Left lung (tissue), 10 donors: Measurements from ENCODE around the gene SEPTIN5. TPM values are rescaled to one million over a fixed set of nuclear protein-coding genes. Genes with fewer than 3 reads are reported as not detected.

Experiments
- ATAC-seq: fragments of 200-7000 bp; cut with Tn5 transposase; one replicate; pipeline ENCODE4 v1.9.1; 2020; ENCODE audit warnings: moderate library complexity
- DNase-seq, 4 donors: peaks; one replicate each; pipeline ENCODE4 v3.0.0-alpha.2; 2013 to 2020
- H3K27ac ChIP-seq, 2 donors: fragments of 200-600 bp; sonication (generic) in 1 of 2; one replicate each; pipeline versions ENCODE4 v1.5.0 to v1.8.0; 2020 to 2021
- H3K27me3 ChIP-seq, 2 donors: fragments of 200-600 bp; sonication (generic) in 1 of 2; one replicate each; pipeline versions ENCODE4 v1.5.0 to v1.8.0; 2020 to 2021
- H3K36me3 ChIP-seq, 2 donors: fragments of 200-600 bp; sonication (generic) in 1 of 2; one replicate each; pipeline versions ENCODE4 v1.5.0 to v1.8.0; 2020 to 2021
- H3K4me1 ChIP-seq, 2 donors: fragments of 200-600 bp; one replicate each; pipeline ENCODE4 v1.8.0; 2021
- H3K4me3 ChIP-seq, 2 donors: fragments of 200-600 bp; sonication (generic) in 1 of 2; one replicate each; pipeline versions ENCODE4 v1.5.0 to v1.8.0; 2020 to 2021; ENCODE audit warnings: mild to moderate bottlenecking in 1 of 2
- H3K9me3 ChIP-seq, 2 donors: fragments of 200-600 bp; sonication (generic) in 1 of 2; one replicate each; pipeline versions ENCODE4 v1.5.0 to v1.8.0; 2020 to 2021
- intact Hi-C, 2 donors: fragments of 100-400 bp; cut with DNase I; formaldehyde crosslinking; loops; one replicate each; pipeline versions ENCODE4 v1.11.2 to v1.14.2; 2022
- polyA plus RNA-seq, 6 donors: library from polyadenylated mRNA; unstranded; fragments of 120-200 nt; gene quantifications; one replicate each; pipeline ENCODE4 v1.2.1, GENCODE V29; 2013; ENCODE audit not compliant: insufficient read length in 6 of 6
- total RNA-seq, 2 donors: library from RNA; stranded (reverse); fragmentation: NEBNext Ultra II Directional; extraction: Animal tissue kit (Norgen Biotek cat#: 25700); gene quantifications; one replicate each; pipeline ENCODE4 v1.2.1, GENCODE V29; 2021
- TF ChIP-seq, protein P1 (sequence below), 2 donors: fragments of 200-600 bp; sonication (generic) in 1 of 2; IDR thresholded peaks; one replicate each; pipeline versions ENCODE4 v1.5.0 to v1.8.0; 2021; ENCODE audit warnings: antibody characterized with exemption in 2 of 2
- donor health status: DM: no; HTN: yes; CAD: no.
- donor health status: DM: no; HTN: no; CAD: no.

Gene SEPTIN5
- total and polyA plus RNA-seq, 8 donors: 14.6 to 80.0 (median 63.0) TPM

DNA sequence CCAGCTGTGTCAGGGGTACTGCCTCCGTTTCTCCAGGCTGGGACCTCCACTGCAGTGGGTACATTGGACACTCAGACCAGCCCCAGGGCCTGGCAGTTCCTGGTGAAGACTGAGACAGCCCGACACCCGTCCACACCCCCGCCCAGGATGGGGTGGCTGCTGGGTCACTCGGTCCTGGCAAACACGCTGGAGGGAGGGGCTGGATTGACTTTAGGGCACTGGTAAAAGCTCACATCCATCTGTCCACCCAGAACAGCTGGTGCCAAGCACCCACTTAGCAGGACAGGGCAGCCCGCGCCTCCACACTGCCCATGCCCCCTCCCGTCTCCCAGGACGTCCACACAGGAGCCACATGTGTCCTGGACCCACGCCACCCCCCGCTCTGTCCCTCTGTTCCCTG lies 35.6 kb downstream of the SEPTIN5 start:
- intact Hi-C loops: no loop called here
- H3K36me3 ChIP-seq: no peaks in the 10 kb centered on the region
- no peaks in the 10 kb centered on the region for H3K9me3 ChIP-seq
- TF ChIP-seq, protein P1, sequence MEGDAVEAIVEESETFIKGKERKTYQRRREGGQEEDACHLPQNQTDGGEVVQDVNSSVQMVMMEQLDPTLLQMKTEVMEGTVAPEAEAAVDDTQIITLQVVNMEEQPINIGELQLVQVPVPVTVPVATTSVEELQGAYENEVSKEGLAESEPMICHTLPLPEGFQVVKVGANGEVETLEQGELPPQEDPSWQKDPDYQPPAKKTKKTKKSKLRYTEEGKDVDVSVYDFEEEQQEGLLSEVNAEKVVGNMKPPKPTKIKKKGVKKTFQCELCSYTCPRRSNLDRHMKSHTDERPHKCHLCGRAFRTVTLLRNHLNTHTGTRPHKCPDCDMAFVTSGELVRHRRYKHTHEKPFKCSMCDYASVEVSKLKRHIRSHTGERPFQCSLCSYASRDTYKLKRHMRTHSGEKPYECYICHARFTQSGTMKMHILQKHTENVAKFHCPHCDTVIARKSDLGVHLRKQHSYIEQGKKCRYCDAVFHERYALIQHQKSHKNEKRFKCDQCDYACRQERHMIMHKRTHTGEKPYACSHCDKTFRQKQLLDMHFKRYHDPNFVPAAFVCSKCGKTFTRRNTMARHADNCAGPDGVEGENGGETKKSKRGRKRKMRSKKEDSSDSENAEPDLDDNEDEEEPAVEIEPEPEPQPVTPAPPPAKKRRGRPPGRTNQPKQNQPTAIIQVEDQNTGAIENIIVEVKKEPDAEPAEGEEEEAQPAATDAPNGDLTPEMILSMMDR (IDR thresholded peaks at IDR 0.05): no peak
- no peak overlapping the region for H3K4me3 ChIP-seq
- H3K4me1 ChIP-seq: no peaks in the 10 kb centered on the region
- H3K27me3 ChIP-seq: peaks cover 16 to 52% of the 10 kb centered on the region in 2 donors
- ATAC-seq (no peak), DNase-seq (no peak)
- no peak overlapping the region for H3K27ac ChIP-seq

DNA sequence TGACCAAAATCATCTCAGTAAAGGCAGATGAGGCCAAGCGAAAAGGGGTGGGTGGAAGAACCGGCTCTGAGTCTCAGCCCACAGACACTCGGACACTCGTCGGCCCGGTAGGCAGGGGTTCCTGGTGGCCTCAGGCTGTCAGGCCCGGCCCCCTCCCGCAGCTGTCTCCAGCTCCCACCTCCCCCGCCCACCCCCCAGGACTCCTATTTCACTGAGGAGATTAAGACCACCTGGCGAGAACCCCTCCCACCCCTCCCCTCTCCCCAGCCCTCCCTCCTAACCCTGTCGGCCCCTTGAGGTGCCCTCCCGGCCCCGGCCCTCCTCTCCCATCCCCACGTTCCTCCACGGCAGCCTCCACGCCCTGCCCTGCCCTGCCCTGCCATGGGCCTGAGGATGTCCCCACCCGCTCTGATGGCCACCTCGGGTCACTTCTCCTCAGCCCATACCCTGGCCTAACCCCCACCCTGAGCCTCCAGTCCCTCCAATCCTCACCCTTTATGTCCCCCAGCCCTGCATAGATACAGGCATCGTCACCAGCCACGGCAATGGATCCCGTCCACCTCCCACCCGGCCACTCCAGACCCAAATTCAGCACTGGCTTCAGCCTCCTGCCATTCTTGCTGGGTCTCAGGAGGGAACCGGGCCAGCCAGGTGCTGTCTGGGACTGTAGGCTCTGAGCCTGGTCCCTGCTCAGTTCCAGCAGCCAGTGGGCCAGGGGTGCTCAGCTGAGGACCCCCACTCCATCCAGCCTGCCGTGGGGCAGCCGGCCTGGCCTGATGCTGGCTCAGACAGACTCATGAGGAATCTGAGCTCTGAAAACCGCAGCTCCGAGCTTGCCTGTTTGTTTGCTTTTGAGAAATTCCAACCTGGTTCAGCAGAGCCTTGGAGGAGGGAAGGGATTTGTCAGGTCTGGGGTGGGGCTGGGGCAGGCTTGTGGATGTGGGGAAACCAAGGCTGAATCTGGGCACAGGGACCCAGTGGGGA lies 36.5 kb downstream of the SEPTIN5 start:
- H3K27ac ChIP-seq: no peak overlapping the region
- no peak overlapping the region for H3K4me3 ChIP-seq
- TF ChIP-seq, protein P1 (IDR thresholded peaks at IDR 0.05): no peak
- H3K9me3 ChIP-seq: no peaks in the 10 kb centered on the region
- DNase-seq (peak in 1 of 4 donors; percentile 42), ATAC-seq (peak; percentile 29)
- peaks cover 25 to 61% of the 10 kb centered on the region in 2 donors for H3K27me3 ChIP-seq
- intact Hi-C loops: no loop called here
- H3K36me3 ChIP-seq: no peaks in the 10 kb centered on the region
- peaks cover 3 to 7% of the 10 kb centered on the region in 2 donors for H3K4me1 ChIP-seq

DNA sequence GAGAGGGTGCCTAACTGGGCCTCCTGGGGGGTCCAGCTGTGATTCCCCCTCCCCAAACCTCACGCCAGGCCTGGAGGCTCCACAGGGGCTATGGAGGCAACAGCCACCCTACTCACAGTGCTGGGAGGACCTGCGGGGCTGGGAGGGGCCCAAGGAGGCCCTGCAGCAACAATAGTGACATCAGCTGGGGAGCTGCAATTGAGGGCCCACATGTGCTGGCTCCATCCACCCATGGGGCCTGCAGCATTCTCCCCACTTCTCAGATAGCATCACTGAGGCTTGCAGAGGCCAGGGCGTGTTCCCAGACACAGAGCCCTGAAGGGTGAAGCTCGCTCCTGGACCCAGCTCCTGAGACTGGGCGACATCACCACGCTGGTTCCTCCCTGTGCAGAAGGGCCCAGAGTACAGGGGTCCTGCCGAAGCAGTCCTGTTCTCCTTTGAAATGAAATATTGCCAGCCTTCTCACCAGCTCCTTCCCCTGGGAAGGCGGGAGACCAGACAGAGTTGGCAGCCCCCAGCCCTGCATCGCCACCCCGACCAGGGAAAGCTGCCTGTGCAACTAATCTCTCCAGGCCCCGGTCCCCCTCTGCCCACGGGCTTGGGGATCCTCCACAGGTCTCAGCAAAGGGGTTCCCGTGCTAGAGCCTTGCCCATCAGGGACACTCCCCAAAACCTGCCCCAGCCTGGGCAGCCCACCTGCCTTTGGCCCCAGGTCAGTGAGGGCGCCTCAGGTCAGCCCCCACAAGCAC lies 37.4 kb downstream of the SEPTIN5 start:
- peaks cover 3 to 16% of the 10 kb centered on the region in 2 donors for H3K4me1 ChIP-seq
- no peak overlapping the region for H3K27ac ChIP-seq
- H3K36me3 ChIP-seq: no peaks in the 10 kb centered on the region
- H3K27me3 ChIP-seq: peaks cover 34 to 70% of the 10 kb centered on the region in 2 donors
- no peaks in the 10 kb centered on the region for H3K9me3 ChIP-seq
- DNase-seq (no peak), ATAC-seq (no peak)
- intact Hi-C loops: no loop called here
- H3K4me3 ChIP-seq: no peak overlapping the region
- TF ChIP-seq, protein P1 (IDR thresholded peaks at IDR 0.05): no peak

DNA sequence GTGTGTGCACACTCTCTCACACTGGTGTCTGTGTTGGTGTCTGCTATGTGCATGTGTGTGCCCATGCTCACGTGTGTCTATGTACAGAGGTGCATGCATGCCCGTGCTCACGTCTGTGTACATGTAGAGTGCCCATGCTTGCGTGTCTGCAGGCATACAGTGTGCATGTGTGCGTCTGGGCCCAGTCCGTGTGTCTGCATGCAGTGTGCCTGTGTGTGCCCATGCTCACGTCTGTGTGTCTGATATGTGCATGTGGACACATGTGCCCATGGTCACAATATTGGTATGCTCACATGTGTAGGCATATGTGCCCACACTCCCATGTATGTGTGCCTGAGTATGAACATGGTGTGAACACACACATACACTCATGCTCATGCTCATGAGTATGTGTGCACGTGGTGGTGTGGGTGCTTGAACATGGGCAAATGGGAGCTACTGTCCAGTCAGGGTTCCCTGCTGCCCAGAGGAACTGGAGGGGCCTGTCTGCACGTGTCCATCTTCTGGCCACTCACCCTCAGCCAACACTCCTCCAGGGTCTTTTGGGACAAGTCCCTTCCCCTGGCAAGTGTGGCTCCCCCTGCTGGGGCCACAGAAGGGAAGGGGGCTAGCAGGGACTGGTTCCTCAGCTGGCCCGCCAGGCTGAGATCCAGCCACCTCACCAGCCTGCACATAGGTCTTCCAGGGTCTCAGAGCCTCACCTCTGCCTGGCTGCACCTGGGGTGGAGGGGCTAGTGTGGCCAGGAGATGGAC lies 39.0 kb downstream of the SEPTIN5 start:
- no peaks in the 10 kb centered on the region for H3K36me3 ChIP-seq
- no peak overlapping the region for H3K27ac ChIP-seq
- H3K9me3 ChIP-seq: no peaks in the 10 kb centered on the region
- no peak for DNase-seq
- no peak overlapping the region for H3K4me3 ChIP-seq
- peaks cover 50 to 86% of the 10 kb centered on the region in 2 donors for H3K27me3 ChIP-seq
- TF ChIP-seq, protein P1 (IDR thresholded peaks at IDR 0.05): no peak
- no peak for ATAC-seq
- H3K4me1 ChIP-seq: peaks cover 3 to 24% of the 10 kb centered on the region in 2 donors
- intact Hi-C loops: no loop called here
